ENCODE data around the gene ZFP90.
"Not testable (repeated sequence)": the region's sequence is repeated elsewhere in the genome, so short reads cannot be mapped to it uniquely, and the experiment has no call there.

The ZFP90 gene

GRCh38 chr16:68538880-68539701 lies at the start of gene ZFP90:
Gene ZFP90 (plus strand): TSS chr16:68539291. CDS start chr16:68539793, 502 bp downstream.
- peak; percentile 88 for DNase-seq

- DNase-seq = no peak
Observed at GRCh38 chr16:68490358-68490757, 48.7 kb upstream of the ZFP90 start.

GRCh38 chr16:68490829-68491575 lies 48.1 kb upstream of the ZFP90 start:
- DNase-seq = no peak

GRCh38 chr16:68491576-68491950 lies 47.5 kb upstream of the ZFP90 start:
- DNase-seq = no peak

GRCh38 chr16:68492151-68492542 lies 46.9 kb upstream of the ZFP90 start:
- DNase-seq = no peak

- no peak for DNase-seq
Observed at GRCh38 chr16:68492543-68493411, 46.3 kb upstream of the ZFP90 start.

- no peak for DNase-seq
Observed at GRCh38 chr16:68493412-68494070, 45.5 kb upstream of the ZFP90 start.

GRCh38 chr16:68494261-68494660 lies 44.8 kb upstream of the ZFP90 start:
- not testable (repeated sequence) for DNase-seq

- DNase-seq = no peak
Observed at GRCh38 chr16:68496689-68497088, 42.4 kb upstream of the ZFP90 start.

- DNase-seq = no peak
Observed at GRCh38 chr16:68499006-68499405, 40.1 kb upstream of the ZFP90 start.

- no peak for DNase-seq
Observed at GRCh38 chr16:68503334-68503733, 35.8 kb upstream of the ZFP90 start.

GRCh38 chr16:68504066-68504465 lies 35.0 kb upstream of the ZFP90 start:
- no peak for DNase-seq

- no peak for DNase-seq
Observed at GRCh38 chr16:68506331-68507053, 32.6 kb upstream of the ZFP90 start.

GRCh38 chr16:68508013-68508412 lies 31.1 kb upstream of the ZFP90 start:
- DNase-seq = no peak

- DNase-seq = no peak
Observed at GRCh38 chr16:68508641-68509240, 30.4 kb upstream of the ZFP90 start.

GRCh38 chr16:68509381-68509780 lies 29.7 kb upstream of the ZFP90 start:
- DNase-seq = no peak

GRCh38 chr16:68510775-68511174 lies 28.3 kb upstream of the ZFP90 start:
- DNase-seq = no peak

GRCh38 chr16:68512183-68512582 lies 26.9 kb upstream of the ZFP90 start:
- no peak for DNase-seq

GRCh38 chr16:68512742-68513141 lies 26.3 kb upstream of the ZFP90 start:
- no peak for DNase-seq

GRCh38 chr16:68514511-68514910 lies 24.6 kb upstream of the ZFP90 start:
- DNase-seq = no peak

- DNase-seq = no peak
Observed at GRCh38 chr16:68517606-68518166, 21.4 kb upstream of the ZFP90 start.
